K562 (cell line): Measurements from ENCODE around the gene KLHL24. TPM values are rescaled to one million over a fixed set of nuclear protein-coding genes. Genes with fewer than 3 reads are reported as not detected.

Experiments
- ATAC-seq: fragments of 200-7000 bp; cut with Tn5 transposase; 3 replicates; pipeline ENCODE4 v1.9.1; 2020; ENCODE audit warnings: moderate library complexity
- BruUV-seq: library from RNA; stranded (reverse); fragments of 400-500 nt; replicated peaks from 2 replicates; lab custom pipeline; 2021; lab: Mats Ljungman, UMichigan
- CTCF ChIA-PET: fragments of 300-600 bp; formaldehyde crosslinking; extraction: SDS; loops from one replicate; lab custom pipeline; 2021; ENCODE audit warnings: low intra/inter-chr PET ratio; lab: Yijun Ruan, JAX
- POLR2A ChIA-PET: fragments of 300-600, 350-650 bp; sonication (Branson Sonifier 250); formaldehyde crosslinking; extraction: SDS; loops from one replicate; lab custom pipeline; 2021; ENCODE audit warnings: antibody characterized with exemption, inconsistent platforms; lab: Yijun Ruan, JAX
- DNase-seq, 4 experiments: peaks; one replicate each; pipeline versions ENCODE4 v3.0.0 to v3.0.0-alpha.2; 2011 to 2018; ENCODE audit warnings: low spot score in 3 of 4, mixed read lengths in 3 of 4; ENCODE audit errors: extremely low read depth in 1 of 4
- FAIRE-seq: peaks from 2 replicates; lab custom pipeline; 2011; peaks lifted over from hg19 to GRCh38; lab: Jason Lieb, UNC
- H2AFZ ChIP-seq: 2 replicates; pipeline ENCODE4 v1.6.0; 2011; ENCODE audit warnings: low read depth, low read length, control low read depth, inconsistent platforms
- H3K27ac ChIP-seq: fragments of 200-600 bp; 3 replicates; pipeline ENCODE4 v1.8.0; 2011; ENCODE audit warnings: low read depth, mild to moderate bottlenecking, control low read depth, inconsistent platforms, low read length, moderate library complexity, mixed read lengths; ENCODE audit errors: extremely low read depth
- H3K27me3 ChIP-seq, 2 experiments: fragments of 300-600 bp in 1 of 2; 2 replicates in 1 of 2; 3 replicates in 1 of 2; pipeline versions ENCODE4 v1.6.0 to v1.8.0; 2011; ENCODE audit warnings: inconsistent platforms in 2 of 2, low read length in 2 of 2, mild to moderate bottlenecking in 1 of 2, mixed read lengths in 1 of 2, moderate library complexity in 1 of 2; ENCODE audit not compliant: control insufficient read depth in 2 of 2, insufficient read depth in 2 of 2
- H3K36me3 ChIP-seq: fragments of 300-600 bp; 3 replicates; pipeline ENCODE4 v1.8.0; 2011; ENCODE audit warnings: mild to moderate bottlenecking, low read length, inconsistent platforms; ENCODE audit not compliant: control insufficient read depth, insufficient read depth
- H3K4me1 ChIP-seq, 2 experiments: fragments of 200-600 bp in 1 of 2; replicated peaks in 1 of 2; 2 replicates in 1 of 2; 3 replicates in 1 of 2; pipeline versions ENCODE4 v1.5.1 to v1.8.0; 2011; ENCODE audit warnings: inconsistent platforms in 2 of 2, low read length in 2 of 2, mild to moderate bottlenecking in 1 of 2, mixed read lengths in 1 of 2, moderate library complexity in 1 of 2; ENCODE audit not compliant: control insufficient read depth in 2 of 2, insufficient read depth in 2 of 2
- H3K4me2 ChIP-seq: 2 replicates; pipeline ENCODE4 v1.6.1; 2011; ENCODE audit warnings: low read length, control low read depth, inconsistent platforms, mixed read lengths; ENCODE audit not compliant: insufficient read depth
- H3K4me3 ChIP-seq: fragments of 200-600 bp; sonication (generic), shearing (Covaris generic); 2 replicates; pipeline ENCODE4 v1.5.1; 2016; ENCODE audit warnings: control low read depth, inconsistent platforms
- H3K79me2 ChIP-seq: fragments of 200-600 bp; 3 replicates; pipeline ENCODE4 v1.8.0; 2011; ENCODE audit warnings: low read length, inconsistent platforms; ENCODE audit not compliant: control insufficient read depth, insufficient read depth
- H3K9ac ChIP-seq, 2 experiments: 2 replicates each; pipeline versions ENCODE4 v1.6.0 to v1.6.1; 2011; ENCODE audit warnings: low read depth in 2 of 2, low read length in 2 of 2, control low read depth in 1 of 2, inconsistent platforms in 1 of 2, mild to moderate bottlenecking in 1 of 2, mixed read lengths in 1 of 2; ENCODE audit not compliant: insufficient read depth in 1 of 2
- H3K9me1 ChIP-seq: one replicate; pipeline ENCODE4 v1.6.0; 2011; ENCODE audit warnings: inconsistent platforms, mild to moderate bottlenecking, low read length, moderate library complexity; ENCODE audit not compliant: control insufficient read depth, insufficient read depth
- H3K9me3 ChIP-seq: replicated peaks from 2 replicates; pipeline ENCODE4 v1.5.1; 2011; ENCODE audit warnings: low read depth, low read length, inconsistent platforms; ENCODE audit not compliant: control insufficient read depth, insufficient read depth
- H4K20me1 ChIP-seq: replicated peaks from 2 replicates; pipeline ENCODE4 v1.6.1; 2011; ENCODE audit warnings: low read length, inconsistent platforms, mixed read lengths; ENCODE audit not compliant: control insufficient read depth, insufficient read depth
- GTF3C2 ChIP-seq: IDR thresholded peaks from 3 replicates; pipeline ENCODE4 v1.6.1; 2011; ENCODE audit warnings: borderline replicate concordance, mild to moderate bottlenecking, moderate library complexity; ENCODE audit not compliant: insufficient read length; ENCODE audit errors: extremely low read depth
- HDAC2 ChIP-seq: fragments of 450-650 bp; IDR thresholded peaks from 2 replicates; pipeline ENCODE4 v1.6.1; 2016; ENCODE audit warnings: mild to moderate bottlenecking
- HSF4 ChIP-seq: fragments of 250-450 bp; sonication (Bioruptor Pico); IDR thresholded peaks from 2 replicates; pipeline ENCODE4 v2.1.2; 2022; ENCODE audit warnings: mild to moderate bottlenecking, moderate library complexity, borderline replicate concordance
- KDM5B ChIP-seq: fragments of 200-600 bp; sonication (generic); IDR thresholded peaks from 2 replicates; pipeline ENCODE4 v1.6.1; 2012; ENCODE audit warnings: low read depth, mild to moderate bottlenecking, moderate library complexity, low read length, control low read depth, inconsistent platforms; ENCODE audit not compliant: insufficient replicate concordance
- MAZ ChIP-seq, 2 experiments: fragments of 450-650 bp in 1 of 2; sonication (generic) in 1 of 2; formaldehyde crosslinking; IDR thresholded peaks in 1 of 2; conservative IDR thresholded peaks in 1 of 2; 2 replicates each; pipeline versions ENCODE4 v1.4.0 to v1.5.0; 2020; ENCODE audit warnings: mild to moderate bottlenecking in 1 of 2, missing genetic modification reagents in 1 of 2
- MBD2 ChIP-seq: sonication (generic); IDR thresholded peaks from 2 replicates; pipeline ENCODE4 v1.6.1; 2016; ENCODE audit warnings: low read depth, borderline replicate concordance
- NR2C1 ChIP-seq, 2 experiments: fragments of 450-650 bp; IDR thresholded peaks; 2 replicates each; pipeline ENCODE4 v1.6.1; 2017; ENCODE audit warnings: mild to moderate bottlenecking in 2 of 2, antibody characterized with exemption in 1 of 2, inconsistent platforms in 1 of 2, missing compliant biosample characterization in 1 of 2, missing genetic modification characterization in 1 of 2
- PRPF4 ChIP-seq: fragments of 200-400 bp; formaldehyde crosslinking; IDR thresholded peaks from one replicate; pipeline ENCODE4 v1.6.1; 2017; ENCODE audit warnings: low read length, low read depth, mild to moderate bottlenecking; ENCODE audit not compliant: insufficient read depth, poor library complexity, severe bottlenecking
- SAP30 ChIP-seq: fragments of 200-600 bp; sonication (generic); IDR thresholded peaks from 2 replicates; pipeline ENCODE4 v1.6.1; 2012; ENCODE audit warnings: borderline replicate concordance, low read depth, mild to moderate bottlenecking, moderate library complexity, low read length, control low read depth, inconsistent platforms; ENCODE audit not compliant: insufficient read depth, poor library complexity, severe bottlenecking
- SMARCB1 ChIP-seq: IDR thresholded peaks from 2 replicates; pipeline ENCODE4 v1.6.1; 2011; ENCODE audit warnings: improper control_type of control experiment, low read depth; ENCODE audit not compliant: insufficient read length
- SMARCE1 ChIP-seq: fragments of 450-650 bp; IDR thresholded peaks from 2 replicates; pipeline ENCODE4 v1.7.1; 2016; ENCODE audit warnings: mild to moderate bottlenecking
- TAF7 ChIP-seq: fragments of 450-650 bp; IDR thresholded peaks from 2 replicates; pipeline ENCODE4 v1.6.1; 2016; ENCODE audit warnings: missing genetic modification characterization, missing compliant biosample characterization
- TCF7L2 ChIP-seq: fragments of 150-350 bp; IDR thresholded peaks from 2 replicates; pipeline ENCODE4 v1.6.1; 2016; ENCODE audit warnings: low read depth, mild to moderate bottlenecking, low read length, moderate library complexity
- XRCC5 ChIP-seq: fragments of 200-400 bp; formaldehyde crosslinking; IDR thresholded peaks from 2 replicates; pipeline ENCODE4 v1.6.1; 2017; ENCODE audit warnings: low read depth, mild to moderate bottlenecking, low read length
- ZBTB7A ChIP-seq: IDR thresholded peaks from 2 replicates; pipeline ENCODE4 v1.6.1; 2011; ENCODE audit warnings: low read depth, mild to moderate bottlenecking, low read length, moderate library complexity, borderline replicate concordance; ENCODE audit not compliant: control insufficient read depth
- ZBTB8A ChIP-seq: fragments of 450-650 bp; IDR thresholded peaks from 2 replicates; pipeline ENCODE4 v1.6.1; 2018; ENCODE audit warnings: mild to moderate bottlenecking, moderate library complexity; ENCODE audit not compliant: partially characterized antibody
- ZEB2 ChIP-seq: fragments of 450-650 bp; IDR thresholded peaks from 2 replicates; pipeline ENCODE4 v1.6.1; 2016
- ZFX ChIP-seq: sonication (generic); formaldehyde crosslinking; IDR thresholded peaks from 2 replicates; pipeline ENCODE4 v1.8.0; 2022; ENCODE audit warnings: mild to moderate bottlenecking, missing genetic modification reagents, moderate library complexity
- ZNF311 ChIP-seq: fragments of 250-450 bp; sonication (Bioruptor Pico); IDR thresholded peaks from 2 replicates; pipeline ENCODE4 v1.4.0; 2020; ENCODE audit warnings: mild to moderate bottlenecking, moderate library complexity
- ZNF316 ChIP-seq: fragments of 450-650 bp; IDR thresholded peaks from 2 replicates; pipeline ENCODE4 v1.6.1; 2016
- ZNF764 ChIP-seq: fragments of 250-450 bp; sonication (Bioruptor Pico); IDR thresholded peaks from 2 replicates; pipeline ENCODE4 v1.4.0; 2020; ENCODE audit warnings: low read depth, mild to moderate bottlenecking, moderate library complexity
- WGBS: fragments of 100-300 bp; shearing (Covaris generic); methylation state at CpG from one replicate; pipeline ENCODE4 v1.1.6; 2016; ENCODE audit warnings: low coverage, mixed read lengths; ENCODE audit not compliant: insufficient coverage; ENCODE audit errors: missing lambda C conversion rate; 5-methylcytosine and 5-hydroxymethylcytosine counted together
- in situ Hi-C: fragments of 300-500 bp; cut with MboI; formaldehyde crosslinking; loops from 4 replicates; pipeline ENCODE4 v1.15.0; 2018; ENCODE audit warnings: inconsistent platforms, mixed read lengths
- intact Hi-C: fragments of 100-400 bp; cut with micrococcal nuclease; formaldehyde crosslinking; loops from 2 replicates; pipeline ENCODE4 v1.14.2; 2022
- polyA plus RNA-seq, 8 experiments: library from polyadenylated mRNA; depleted of rRNA in 4 of 8; stranded (reverse) in 5 of 8; unstranded in 3 of 8; fragments of >200 nt; fragmentation: Nextera tagmentation in 2 of 8; fragmentation: Illumina TruSeq in 1 of 8; extraction: Ambion mirVana in 2 of 8; extraction: Trizol in 1 of 8; gene quantifications; 2 replicates each; pipeline versions ENCODE4 v1.2.1 to v1.2.3, GENCODE V29; 2011 to 2014; ENCODE audit warnings: inconsistent platforms in 1 of 8, missing spikeins in 1 of 8
- total RNA-seq, 7 experiments: library from RNA; depleted of rRNA in 6 of 7; stranded (reverse); fragments of >200 nt in 6 of 7; fragmentation: Illumina TruSeq in 2 of 7; extraction: Trizol in 2 of 7; gene quantifications; 2 replicates each; pipeline versions ENCODE4 v1.2.1 to v1.2.3, GENCODE V29; 2011 to 2021; ENCODE audit warnings: low replicate concordance in 1 of 7

The KLHL24 gene
- total and polyA plus RNA-seq, 9 of the 15 experiments (the other 6 are each of a cell fraction or from before 2014, with no cell fraction given), result 3.3 to 21.2 (median 14.2) TPM

- Histone ChIP-seq H3K27me3 (no peaks in the 10 kb centered on the region), H3K27ac (peak overlapping the region; percentile 87), H3K4me2 (peak overlapping the region; percentile 92), H2AFZ (peak overlapping the region; percentile 84), H3K4me3 (peak overlapping the region; percentile 99), H3K9me3 (no peaks in the 10 kb centered on the region), H3K79me2 (peaks cover 56% of the 10 kb centered on the region), H3K9ac (peak overlapping the region; percentile 85 to 96), H4K20me1 (peaks cover 5% of the 10 kb centered on the region), H3K36me3 (peaks cover 8% of the 10 kb centered on the region; the same call in 2 of the 3 replicates), H3K4me1 (peaks cover 5 to 17% of the 10 kb centered on the region in 2 experiments; a peak in 3 of 5 replicates), H3K9me1 (no peaks in the 10 kb centered on the region)
- CTCF ChIA-PET, result no interaction called here
- ATAC-seq, result peak; percentile 65
- intact Hi-C loops, result no loop called here
- FAIRE-seq, result peak; percentile 6
- POLR2A ChIA-PET, result interaction anchor here (0.5 to 0.7 kb wide), 2 partner anchors 61 to 99 kb away, joined by 3 read pairs; no protein-coding TSS in a partner anchor
- no TSS peak for BruUV-seq
- 0% methylated on average over 12 of the region's 13 CpGs for WGBS
- peak; percentile 35 to 51 (median 47) for DNase-seq
- in situ Hi-C loops, result no loop called here
- TF ChIP-seq ZEB2, result no peak
- TF ChIP-seq XRCC5, result no peak
- TF ChIP-seq HSF4, result no peak
- no peak for TF ChIP-seq MAZ (CRISPR knock-in tag; conservative IDR thresholded peaks at IDR 0.05 in 1 of 2, IDR thresholded peaks at IDR 0.05 in 1 of 2)
- TF ChIP-seq SMARCE1, result 0 out of 2 replicates have a peak, but pooled peaks have one; percentile 14
- TF ChIP-seq SMARCB1, result no peak
- TF ChIP-seq NR2C1 (IDR thresholded peaks at IDR 0.05), result no peak
- TF ChIP-seq NR2C1 (tag; IDR thresholded peaks at IDR 0.05), result no peak
- TF ChIP-seq HDAC2, result 0 out of 2 replicates have a peak, but pooled peaks have one; percentile 48
- TF ChIP-seq ZNF311 (CRISPR knock-in tag), result no peak
- TF ChIP-seq ZFX (CRISPR knock-in tag), result peak; percentile 3; the same call in 1 of the 2 replicates
- TF ChIP-seq GTF3C2, result no peak
- peak; percentile 59 for TF ChIP-seq ZNF316
- no peak for TF ChIP-seq MBD2
- no peak for TF ChIP-seq ZNF764 (CRISPR knock-in tag)
- TF ChIP-seq TCF7L2, result no peak
- TF ChIP-seq KDM5B, result peak; percentile 4
- peak; percentile 0 for TF ChIP-seq SAP30
- TF ChIP-seq ZBTB8A, result no peak
- TF ChIP-seq TAF7 (tag), result no peak
- TF ChIP-seq PRPF4, result no peak
- peak; percentile 63; the same call in 1 of the 2 replicates for TF ChIP-seq ZBTB7A
These were observed 62.9 kb downstream of the KLHL24 start for GRCh38 chr3:183698318-183698751.
